Renal cortex interstitium (tissue), 11 donors: Measurements from ENCODE around the gene CRYL1. TPM values are rescaled to one million over a fixed set of nuclear protein-coding genes. Genes with fewer than 3 reads are reported as not detected.

Experiments used
- DNase-seq, 11 donors: peaks; one replicate each; pipeline ENCODE4 v3.0.0-alpha.2; 2013; ENCODE audit warnings: low read depth in 9 of 11, low spot score in 4 of 11; ENCODE audit errors: extremely low read depth in 1 of 11
- polyA plus RNA-seq, 3 donors: library from polyadenylated mRNA; unstranded; fragments of 120-200 nt; gene quantifications; one replicate each; pipeline ENCODE4 v1.2.1, GENCODE V29; 2013; ENCODE audit not compliant: insufficient read length in 3 of 3

Gene CRYL1
- polyA plus RNA-seq, 3 donors, result 127 to 140 (median 129) TPM

DNA sequence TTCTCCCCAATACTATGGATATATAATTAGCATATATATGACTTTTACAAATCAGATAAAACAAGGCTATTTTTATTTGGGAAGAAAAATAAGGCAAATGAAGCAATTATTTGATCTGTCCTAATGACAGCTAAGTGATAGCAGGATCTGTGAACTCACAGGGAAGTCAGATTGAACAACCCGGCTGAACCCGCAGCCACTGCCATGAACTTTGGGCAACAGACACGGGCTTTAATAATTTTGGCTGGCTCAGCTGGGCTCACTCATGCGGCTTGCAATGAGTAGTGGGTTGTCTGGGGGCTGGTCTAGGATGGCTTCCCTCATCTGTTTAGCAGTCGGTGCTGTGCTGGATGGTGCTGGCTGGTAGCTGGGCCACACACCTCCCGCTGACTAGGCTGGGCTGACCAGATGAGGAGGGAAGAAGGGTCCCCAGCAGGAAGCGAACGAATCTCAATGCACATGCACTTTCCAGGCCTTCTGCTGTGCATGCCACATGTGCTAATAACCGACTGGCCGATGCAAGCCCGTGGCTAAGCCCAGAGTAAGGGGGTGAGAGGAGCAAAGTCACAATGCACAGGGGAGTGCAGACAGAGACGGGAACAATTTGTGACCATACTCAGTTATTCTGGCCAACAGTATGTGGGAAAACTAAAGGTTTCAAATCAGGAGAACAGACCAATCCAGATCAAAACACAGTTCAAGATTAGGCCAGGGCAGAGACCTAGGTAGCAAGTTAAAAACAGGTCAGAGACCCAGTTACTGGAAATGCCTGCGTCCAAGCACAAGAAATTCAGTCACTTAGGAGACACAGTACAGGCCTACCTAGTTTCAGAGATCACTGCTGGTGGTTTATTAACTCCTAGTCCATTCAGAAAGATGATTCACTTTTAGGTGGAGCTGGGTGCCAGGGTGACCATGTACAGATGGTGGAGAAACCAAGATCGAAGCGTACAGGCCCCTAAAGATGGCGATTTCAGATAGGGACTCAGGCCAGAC, 22.3 kb downstream of the CRYL1 start:
- no peak for DNase-seq

DNA sequence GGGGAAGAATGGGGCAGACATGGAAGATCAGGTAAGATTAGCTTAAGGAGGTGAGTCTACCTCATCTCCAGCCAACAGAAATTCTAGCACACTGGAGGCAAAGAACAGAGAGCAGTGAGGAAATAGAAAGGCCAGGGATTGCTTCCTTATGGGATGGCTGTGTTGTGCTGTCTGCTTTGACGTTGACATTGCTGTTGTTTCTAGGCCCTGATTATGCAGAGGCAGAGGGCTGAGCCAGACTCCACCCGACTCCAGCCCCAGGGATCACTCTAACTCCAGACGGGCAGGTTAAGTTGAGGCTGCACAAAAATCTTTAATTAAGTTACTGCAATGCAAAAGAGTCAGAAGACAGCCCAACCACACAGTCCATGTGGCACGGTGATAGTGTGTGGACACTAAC, 24.1 kb downstream of the CRYL1 start:
- DNase-seq, result no peak

GRCh38 chr13:20501120-20501519, 24.5 kb downstream of the CRYL1 start:
- DNase-seq, result no peak

DNA sequence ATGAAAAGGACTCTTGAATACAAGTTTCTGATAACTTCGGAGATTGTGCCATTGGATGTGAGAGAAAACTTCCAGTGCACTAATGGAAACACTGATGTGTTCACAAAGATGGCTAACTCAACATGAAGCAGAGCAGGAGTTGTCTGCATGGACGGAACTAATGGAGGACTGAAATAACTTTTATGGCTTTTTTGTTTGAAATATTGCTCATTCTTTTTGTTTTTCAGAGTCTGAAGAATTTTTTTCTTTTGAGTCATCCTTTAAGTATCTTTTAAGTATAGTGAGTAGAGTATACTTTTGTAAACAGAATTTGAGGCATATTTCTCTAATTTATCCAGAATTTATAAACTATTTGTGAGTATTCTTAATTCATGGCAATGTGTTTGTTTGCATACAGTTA, 25.7 kb downstream of the CRYL1 start:
- no peak for DNase-seq

- DNase-seq, result no peak
Observed at GRCh38 chr13:20498659-20499058, 27.0 kb downstream of the CRYL1 start.

DNA sequence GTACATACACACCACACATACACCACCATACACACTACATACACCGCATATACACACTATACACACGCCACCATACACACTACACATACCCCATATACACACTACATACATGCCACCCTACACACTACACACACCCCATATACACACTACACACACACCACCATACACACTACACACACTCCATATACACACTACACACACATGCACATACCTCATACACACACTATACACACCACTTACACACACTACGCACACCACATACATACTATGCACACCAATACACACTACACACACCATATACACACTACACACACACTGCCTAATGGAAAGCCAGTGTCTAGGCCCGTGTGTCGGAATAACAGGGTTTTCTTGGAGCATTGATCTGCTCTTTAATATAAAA, 27.5 kb downstream of the CRYL1 start:
- no peak for DNase-seq

- no peak for DNase-seq
Observed at GRCh38 chr13:20497006-20497775, 28.5 kb downstream of the CRYL1 start.

- peak in 5 of 11 donors; percentile 53 to 68 (median 66) for DNase-seq
Observed at GRCh38 chr13:20495087-20496023, 30.3 kb downstream of the CRYL1 start.

GRCh38 chr13:20494656-20495055, 31.0 kb downstream of the CRYL1 start:
- no peak for DNase-seq

DNA sequence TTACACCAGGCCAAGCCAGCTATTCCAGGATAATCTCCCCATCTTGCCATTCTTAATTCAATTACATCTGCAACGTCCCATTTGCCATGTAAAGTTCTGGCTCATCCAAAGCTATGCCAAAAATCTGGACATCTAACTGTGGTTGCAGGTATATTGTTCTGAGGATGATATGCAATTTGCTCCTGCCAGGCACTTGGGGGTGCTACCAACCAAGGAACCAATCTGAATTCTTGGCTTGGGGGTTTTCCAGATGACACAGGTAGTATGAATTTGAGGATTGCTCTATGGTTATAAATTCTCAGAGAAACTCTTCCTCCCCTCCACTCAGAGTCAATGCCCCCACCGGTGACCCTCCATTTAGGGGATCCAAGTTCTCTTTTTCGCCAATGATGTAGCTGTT, 33.0 kb downstream of the CRYL1 start:
- DNase-seq, result no peak

DNA sequence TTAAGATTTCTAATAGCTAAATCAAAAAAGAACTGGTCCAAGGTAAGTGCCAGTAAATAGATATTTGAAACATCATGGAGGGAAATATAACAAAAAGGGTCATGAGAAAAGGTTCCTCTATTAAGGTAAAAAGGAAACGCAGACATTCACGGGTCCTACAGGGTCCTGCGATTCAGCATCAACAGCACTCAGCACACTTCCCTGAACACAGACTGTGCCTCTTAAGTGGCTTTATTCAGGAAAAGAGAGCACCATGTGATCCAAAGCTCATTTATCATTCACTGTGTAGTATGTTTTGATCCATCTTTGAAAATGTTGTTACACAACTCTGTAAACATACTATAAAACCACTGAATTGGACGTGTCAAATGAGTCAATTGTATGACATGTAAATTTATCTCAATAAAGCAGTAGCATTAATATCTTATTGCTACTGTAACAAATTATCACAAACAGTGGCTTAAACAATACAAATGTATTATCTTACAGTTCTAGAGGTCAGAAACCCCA, 33.7 kb downstream of the CRYL1 start:
- no peak for DNase-seq

GRCh38 chr13:20489185-20489820, 36.4 kb downstream of the CRYL1 start:
- no peak for DNase-seq

- DNase-seq, result no peak
Observed at GRCh38 chr13:20487927-20488326, 37.7 kb downstream of the CRYL1 start.

DNA sequence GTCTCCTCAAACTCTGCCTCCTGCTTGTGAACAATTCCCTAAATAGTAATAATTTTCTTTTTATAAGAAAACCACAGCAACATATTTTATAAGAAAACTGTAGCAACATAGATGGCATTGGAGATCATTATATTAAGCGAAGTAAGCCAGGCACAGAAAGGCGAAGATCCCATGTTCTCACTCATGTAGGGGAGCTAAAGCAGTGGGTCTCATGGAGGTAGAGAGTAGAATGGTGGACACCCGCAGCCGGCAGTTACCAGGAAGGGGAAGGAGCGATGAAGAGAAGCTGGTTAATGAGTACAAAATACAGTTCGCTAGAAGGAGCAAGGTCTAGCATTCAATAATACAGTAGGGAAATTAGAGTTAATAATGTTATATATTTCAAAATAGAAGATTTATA, 42.9 kb downstream of the CRYL1 start:
- no peak for DNase-seq

- DNase-seq, result no peak
Observed at GRCh38 chr13:20482275-20482761, 43.3 kb downstream of the CRYL1 start.

GRCh38 chr13:20477394-20477793, 48.3 kb downstream of the CRYL1 start:
- DNase-seq, result no peak

GRCh38 chr13:20475927-20476691, 49.5 kb downstream of the CRYL1 start:
- DNase-seq, result no peak

- no peak for DNase-seq
Observed at GRCh38 chr13:20474515-20474914, 51.1 kb downstream of the CRYL1 start.
